Activated naive CD8-positive, alpha-beta T cell treated with anti-CD3 and anti-CD28 coated beads for 36 hours (primary cell): ENCODE measurements around the gene PAK1. TPM values are rescaled to one million over a fixed set of nuclear protein-coding genes. Genes with fewer than 3 reads are reported as not detected.

Experiments used
- DNase-seq: peaks from one replicate; pipeline ENCODE4 v3.0.0; 2021
- H3K27ac Mint-ChIP-seq: one replicate; pipeline ENCODE4 v1.8.0; 2022; ENCODE audit warnings: mild to moderate bottlenecking, moderate library complexity, mixed read lengths
- H3K27me3 Mint-ChIP-seq: one replicate; pipeline ENCODE4 v1.8.0; 2022; ENCODE audit warnings: mild to moderate bottlenecking, mixed read lengths
- H3K36me3 Mint-ChIP-seq: one replicate; pipeline ENCODE4 v1.8.0; 2021; ENCODE audit warnings: mild to moderate bottlenecking, mixed read lengths
- H3K4me1 Mint-ChIP-seq: one replicate; pipeline ENCODE4 v1.8.0; 2021; ENCODE audit warnings: mixed read lengths
- H3K4me3 Mint-ChIP-seq: one replicate; pipeline ENCODE4 v1.8.0; 2022; ENCODE audit warnings: mild to moderate bottlenecking, moderate library complexity, mixed read lengths
- H3K9me3 Mint-ChIP-seq: one replicate; pipeline ENCODE4 v1.8.0; 2022; ENCODE audit warnings: mixed read lengths
- total RNA-seq, 2 experiments: library from RNA; stranded (reverse); gene quantifications; one replicate each; pipeline ENCODE4 v1.2.3, GENCODE V29; 2021

Gene PAK1
- total RNA-seq, 2 experiments from 2014 or later: 40.1 to 43.0 TPM

GRCh38 chr11:77411137-77411707 is 62.7 kb downstream of the PAK1 start:
- H3K27me3 Mint-ChIP-seq: no peaks in the 10 kb centered on the region
- no peaks in the 10 kb centered on the region for H3K9me3 Mint-ChIP-seq
- peak; percentile 16 for DNase-seq
- H3K4me1 Mint-ChIP-seq: peaks cover 38% of the 10 kb centered on the region
- peak overlapping the region; percentile 73 for H3K27ac Mint-ChIP-seq
- peaks cover 6% of the 10 kb centered on the region for H3K36me3 Mint-ChIP-seq
- H3K4me3 Mint-ChIP-seq: peak overlapping the region; percentile 89

- Mint-ChIP-seq H3K27me3 (no peaks in the 10 kb centered on the region), H3K4me1 (peaks cover 38% of the 10 kb centered on the region), H3K27ac (no peak overlapping the region), H3K36me3 (peaks cover 6% of the 10 kb centered on the region), H3K4me3 (peak overlapping the region; percentile 89), H3K9me3 (no peaks in the 10 kb centered on the region)
- no peak for DNase-seq
Observed at GRCh38 chr11:77410076-77410827, 63.6 kb downstream of the PAK1 start.

DNA sequence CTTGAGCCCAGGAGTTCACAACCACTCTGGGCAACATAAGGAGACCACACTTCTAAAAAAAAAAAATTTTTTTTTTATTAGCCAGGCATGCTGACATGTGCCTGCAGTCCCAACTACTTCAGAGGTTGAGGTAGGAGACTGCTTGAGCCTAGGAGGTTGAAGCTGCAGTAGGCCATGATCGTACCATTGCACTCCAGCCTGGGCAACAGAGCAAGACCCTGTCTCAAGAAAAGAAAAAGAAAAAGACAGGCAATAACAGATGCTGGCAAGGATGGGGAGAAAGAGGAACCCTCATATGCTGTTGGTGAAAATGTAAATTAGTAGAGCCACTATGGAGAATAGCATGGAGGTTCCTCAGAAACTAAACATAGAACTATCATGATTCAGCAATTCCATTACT is 64.8 kb downstream of the PAK1 start:
- H3K36me3 Mint-ChIP-seq: peaks cover 6% of the 10 kb centered on the region
- DNase-seq: no peak
- H3K9me3 Mint-ChIP-seq: no peaks in the 10 kb centered on the region
- H3K4me3 Mint-ChIP-seq: no peak overlapping the region
- no peak overlapping the region for H3K27ac Mint-ChIP-seq
- H3K4me1 Mint-ChIP-seq: peaks cover 38% of the 10 kb centered on the region
- no peaks in the 10 kb centered on the region for H3K27me3 Mint-ChIP-seq

GRCh38 chr11:77407613-77408012 is 66.3 kb downstream of the PAK1 start:
- DNase-seq: no peak
- Mint-ChIP-seq H3K27ac (no peak overlapping the region), H3K36me3 (peaks cover 17% of the 10 kb centered on the region), H3K4me3 (no peak overlapping the region), H3K27me3 (no peaks in the 10 kb centered on the region), H3K9me3 (no peaks in the 10 kb centered on the region), H3K4me1 (peaks cover 45% of the 10 kb centered on the region)

DNA sequence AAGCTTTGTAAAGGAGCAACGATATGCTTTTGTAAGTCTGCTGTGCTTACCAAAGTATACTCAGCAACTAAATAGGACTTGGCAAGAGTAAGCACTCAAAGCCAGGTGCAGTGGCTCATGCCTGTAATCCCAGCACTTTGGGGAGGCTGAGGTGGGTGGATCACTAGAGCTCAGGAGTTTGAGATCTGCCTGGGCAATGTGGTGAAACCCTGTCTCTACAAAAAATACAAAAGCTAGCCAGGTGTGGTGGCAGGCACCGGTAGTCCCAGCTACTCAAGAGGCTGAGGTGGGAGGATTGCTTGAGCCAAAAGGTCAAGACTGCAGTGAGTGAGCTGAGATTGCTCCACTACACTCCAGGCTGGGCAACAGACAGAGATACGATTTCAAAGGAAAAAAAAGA is 67.5 kb downstream of the PAK1 start:
- Mint-ChIP-seq H3K27me3 (no peaks in the 10 kb centered on the region), H3K27ac (no peak overlapping the region), H3K4me3 (no peak overlapping the region), H3K4me1 (peaks cover 45% of the 10 kb centered on the region), H3K36me3 (peaks cover 18% of the 10 kb centered on the region), H3K9me3 (no peaks in the 10 kb centered on the region)
- DNase-seq: no peak

DNA sequence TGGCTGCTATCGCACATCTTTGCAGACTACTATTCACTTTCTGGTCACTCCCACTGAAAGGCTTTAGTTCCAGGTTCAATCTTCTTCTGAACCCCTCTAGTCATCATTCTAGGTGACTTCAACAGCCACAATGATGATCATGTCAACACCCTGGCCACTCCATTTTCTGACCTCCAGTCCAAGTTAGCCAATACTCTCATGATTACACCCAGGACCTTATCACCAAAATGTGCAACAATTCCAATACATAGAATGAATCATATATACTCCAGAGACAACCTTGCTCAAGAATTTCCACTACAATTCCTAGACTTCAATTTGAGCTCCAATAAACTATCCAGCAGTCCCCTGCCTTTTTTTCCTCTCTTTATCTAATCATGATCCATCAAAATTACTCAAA is 70.7 kb downstream of the PAK1 start:
- no peaks in the 10 kb centered on the region for H3K9me3 Mint-ChIP-seq
- no peak for DNase-seq
- H3K4me3 Mint-ChIP-seq: no peak overlapping the region
- H3K4me1 Mint-ChIP-seq: peaks cover 29% of the 10 kb centered on the region
- H3K36me3 Mint-ChIP-seq: peaks cover 19% of the 10 kb centered on the region
- no peak overlapping the region for H3K27ac Mint-ChIP-seq
- no peaks in the 10 kb centered on the region for H3K27me3 Mint-ChIP-seq

- Mint-ChIP-seq H3K9me3 (no peaks in the 10 kb centered on the region), H3K27ac (no peak overlapping the region), H3K4me3 (no peak overlapping the region), H3K27me3 (no peaks in the 10 kb centered on the region), H3K4me1 (peaks cover 25% of the 10 kb centered on the region), H3K36me3 (peaks cover 21% of the 10 kb centered on the region)
- DNase-seq: no peak
Observed at GRCh38 chr11:77402218-77402556, 71.7 kb downstream of the PAK1 start.

- H3K36me3 Mint-ChIP-seq: peaks cover 21% of the 10 kb centered on the region
- H3K27ac Mint-ChIP-seq: no peak overlapping the region
- H3K4me1 Mint-ChIP-seq: peaks cover 25% of the 10 kb centered on the region
- no peak overlapping the region for H3K4me3 Mint-ChIP-seq
- H3K9me3 Mint-ChIP-seq: no peaks in the 10 kb centered on the region
- no peak for DNase-seq
- no peaks in the 10 kb centered on the region for H3K27me3 Mint-ChIP-seq
Observed at GRCh38 chr11:77401486-77402217, 72.2 kb downstream of the PAK1 start.

GRCh38 chr11:77400775-77401449 is 73.0 kb downstream of the PAK1 start:
- H3K9me3 Mint-ChIP-seq: no peaks in the 10 kb centered on the region
- no peak overlapping the region for H3K27ac Mint-ChIP-seq
- no peaks in the 10 kb centered on the region for H3K27me3 Mint-ChIP-seq
- H3K4me1 Mint-ChIP-seq: peaks cover 25% of the 10 kb centered on the region
- DNase-seq: no peak
- no peak overlapping the region for H3K4me3 Mint-ChIP-seq
- H3K36me3 Mint-ChIP-seq: peaks cover 21% of the 10 kb centered on the region

GRCh38 chr11:77400271-77400670 is 73.6 kb downstream of the PAK1 start:
- DNase-seq: no peak
- H3K27me3 Mint-ChIP-seq: no peaks in the 10 kb centered on the region
- no peak overlapping the region for H3K27ac Mint-ChIP-seq
- peaks cover 21% of the 10 kb centered on the region for H3K36me3 Mint-ChIP-seq
- no peak overlapping the region for H3K4me3 Mint-ChIP-seq
- H3K4me1 Mint-ChIP-seq: peaks cover 25% of the 10 kb centered on the region
- no peaks in the 10 kb centered on the region for H3K9me3 Mint-ChIP-seq

- peaks cover 10% of the 10 kb centered on the region for H3K36me3 Mint-ChIP-seq
- DNase-seq: no peak
- no peaks in the 10 kb centered on the region for H3K27me3 Mint-ChIP-seq
- H3K4me3 Mint-ChIP-seq: no peak overlapping the region
- no peak overlapping the region for H3K27ac Mint-ChIP-seq
- peaks cover 13% of the 10 kb centered on the region for H3K4me1 Mint-ChIP-seq
- H3K9me3 Mint-ChIP-seq: no peaks in the 10 kb centered on the region
Observed at GRCh38 chr11:77397631-77398030, 76.3 kb downstream of the PAK1 start.

DNA sequence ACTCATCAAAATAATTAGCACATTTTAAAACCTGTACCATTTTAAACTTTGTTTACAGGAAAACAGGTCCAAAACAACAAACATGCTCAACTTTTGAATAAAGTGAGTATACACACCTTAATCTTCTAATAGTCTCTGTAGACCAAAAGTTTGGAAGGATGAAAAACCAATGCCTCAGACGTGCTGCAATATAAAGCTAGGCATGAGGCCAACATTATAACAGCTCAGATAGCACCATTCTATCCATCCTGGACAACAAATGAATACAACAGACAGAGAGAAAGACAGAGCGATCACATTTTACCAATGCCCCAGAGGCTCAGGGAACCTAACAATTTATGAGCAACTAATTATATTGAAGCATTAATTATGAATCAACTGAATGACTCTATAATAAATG is 77.0 kb downstream of the PAK1 start:
- DNase-seq: no peak
- Mint-ChIP-seq H3K27me3 (no peaks in the 10 kb centered on the region), H3K36me3 (peaks cover 10% of the 10 kb centered on the region), H3K9me3 (no peaks in the 10 kb centered on the region), H3K4me3 (no peak overlapping the region), H3K27ac (no peak overlapping the region), H3K4me1 (peaks cover 10% of the 10 kb centered on the region)

DNA sequence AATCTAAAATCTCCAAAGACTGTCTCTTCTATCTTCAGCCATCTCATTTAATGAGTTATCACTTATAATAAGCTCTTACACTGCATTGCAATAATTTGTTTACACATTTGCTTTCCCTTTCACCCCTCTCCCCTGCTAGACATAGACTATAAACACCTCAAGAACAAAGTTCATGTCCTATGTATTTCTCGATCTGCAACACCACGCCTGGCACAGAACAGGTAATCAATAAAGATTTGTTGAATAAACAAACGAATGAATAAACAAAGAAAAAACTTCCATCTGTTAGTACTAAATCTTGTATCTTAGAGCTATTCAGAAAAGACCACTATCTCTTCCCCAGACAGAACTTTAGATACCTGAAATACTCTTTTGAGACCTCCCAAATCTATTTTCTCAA is 77.6 kb downstream of the PAK1 start:
- H3K36me3 Mint-ChIP-seq: peaks cover 9% of the 10 kb centered on the region
- DNase-seq: no peak
- peaks cover 5% of the 10 kb centered on the region for H3K4me1 Mint-ChIP-seq
- no peaks in the 10 kb centered on the region for H3K27me3 Mint-ChIP-seq
- no peak overlapping the region for H3K4me3 Mint-ChIP-seq
- H3K9me3 Mint-ChIP-seq: no peaks in the 10 kb centered on the region
- no peak overlapping the region for H3K27ac Mint-ChIP-seq

GRCh38 chr11:77395460-77396173 is 78.3 kb downstream of the PAK1 start:
- no peak overlapping the region for H3K4me3 Mint-ChIP-seq
- H3K36me3 Mint-ChIP-seq: peaks cover 12% of the 10 kb centered on the region
- peaks cover 1% of the 10 kb centered on the region for H3K4me1 Mint-ChIP-seq
- H3K27me3 Mint-ChIP-seq: no peaks in the 10 kb centered on the region
- no peak for DNase-seq
- no peaks in the 10 kb centered on the region for H3K9me3 Mint-ChIP-seq
- no peak overlapping the region for H3K27ac Mint-ChIP-seq

DNA sequence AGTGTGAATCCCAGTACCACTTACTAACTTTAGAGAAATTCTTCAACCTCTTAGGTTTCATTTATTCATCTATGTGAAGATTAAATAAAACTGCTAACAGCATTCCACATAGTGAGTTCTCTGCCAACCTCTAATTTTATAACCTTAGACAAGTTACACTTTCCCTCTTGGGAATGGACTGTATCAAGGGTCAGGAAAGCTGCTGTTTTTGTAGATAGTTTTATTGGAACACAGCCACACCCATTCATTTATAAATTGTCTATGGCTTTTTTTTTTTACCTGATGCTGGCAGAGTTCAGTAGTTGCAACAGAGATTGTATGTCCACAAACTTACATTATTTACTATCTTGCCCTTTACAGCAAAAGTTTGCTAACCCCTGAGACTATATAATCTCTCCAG is 81.1 kb downstream of the PAK1 start:
- H3K9me3 Mint-ChIP-seq: no peaks in the 10 kb centered on the region
- no peak overlapping the region for H3K4me3 Mint-ChIP-seq
- no peak overlapping the region for H3K27ac Mint-ChIP-seq
- no peak for DNase-seq
- no peaks in the 10 kb centered on the region for H3K27me3 Mint-ChIP-seq
- H3K4me1 Mint-ChIP-seq: peaks cover 2% of the 10 kb centered on the region
- peaks cover 8% of the 10 kb centered on the region for H3K36me3 Mint-ChIP-seq
